GM20000 (cell line): ENCODE results near the gene WBP11.

Experiments
- DNase-seq: peaks from one replicate; pipeline ENCODE4 v3.0.0; 2012; ENCODE audit warnings: low spot score
- TF ChIP-seq, protein P1 (sequence below): IDR thresholded peaks from 2 replicates; pipeline ENCODE4 v1.5.1; 2012; ENCODE audit warnings: mild to moderate bottlenecking, control low read depth; ENCODE audit errors: extremely low read depth, missing control alignments

The WBP11 gene

DNA sequence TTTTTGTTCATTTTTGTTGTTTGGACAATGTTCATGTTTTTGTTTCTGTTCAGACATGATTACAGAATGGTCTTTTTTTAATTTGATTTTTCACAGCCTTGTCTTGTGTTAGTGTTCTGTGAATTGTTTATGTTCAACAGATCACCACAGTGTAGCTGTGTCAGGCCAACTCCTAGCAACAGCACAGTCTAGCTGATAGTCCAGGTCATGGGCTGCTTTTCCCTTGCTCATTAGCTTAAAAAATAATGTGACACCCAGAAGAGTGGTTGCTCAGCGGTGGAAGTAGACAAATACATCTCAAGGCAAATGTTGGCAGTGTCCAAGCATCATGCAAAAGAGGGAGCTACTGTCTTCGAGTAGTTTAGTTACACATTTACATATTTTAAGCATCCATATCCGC lies 22.4 kb downstream of the WBP11 start:
- DNase-seq, result no peak
- TF ChIP-seq, protein P1, sequence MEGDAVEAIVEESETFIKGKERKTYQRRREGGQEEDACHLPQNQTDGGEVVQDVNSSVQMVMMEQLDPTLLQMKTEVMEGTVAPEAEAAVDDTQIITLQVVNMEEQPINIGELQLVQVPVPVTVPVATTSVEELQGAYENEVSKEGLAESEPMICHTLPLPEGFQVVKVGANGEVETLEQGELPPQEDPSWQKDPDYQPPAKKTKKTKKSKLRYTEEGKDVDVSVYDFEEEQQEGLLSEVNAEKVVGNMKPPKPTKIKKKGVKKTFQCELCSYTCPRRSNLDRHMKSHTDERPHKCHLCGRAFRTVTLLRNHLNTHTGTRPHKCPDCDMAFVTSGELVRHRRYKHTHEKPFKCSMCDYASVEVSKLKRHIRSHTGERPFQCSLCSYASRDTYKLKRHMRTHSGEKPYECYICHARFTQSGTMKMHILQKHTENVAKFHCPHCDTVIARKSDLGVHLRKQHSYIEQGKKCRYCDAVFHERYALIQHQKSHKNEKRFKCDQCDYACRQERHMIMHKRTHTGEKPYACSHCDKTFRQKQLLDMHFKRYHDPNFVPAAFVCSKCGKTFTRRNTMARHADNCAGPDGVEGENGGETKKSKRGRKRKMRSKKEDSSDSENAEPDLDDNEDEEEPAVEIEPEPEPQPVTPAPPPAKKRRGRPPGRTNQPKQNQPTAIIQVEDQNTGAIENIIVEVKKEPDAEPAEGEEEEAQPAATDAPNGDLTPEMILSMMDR, result no peak

DNA sequence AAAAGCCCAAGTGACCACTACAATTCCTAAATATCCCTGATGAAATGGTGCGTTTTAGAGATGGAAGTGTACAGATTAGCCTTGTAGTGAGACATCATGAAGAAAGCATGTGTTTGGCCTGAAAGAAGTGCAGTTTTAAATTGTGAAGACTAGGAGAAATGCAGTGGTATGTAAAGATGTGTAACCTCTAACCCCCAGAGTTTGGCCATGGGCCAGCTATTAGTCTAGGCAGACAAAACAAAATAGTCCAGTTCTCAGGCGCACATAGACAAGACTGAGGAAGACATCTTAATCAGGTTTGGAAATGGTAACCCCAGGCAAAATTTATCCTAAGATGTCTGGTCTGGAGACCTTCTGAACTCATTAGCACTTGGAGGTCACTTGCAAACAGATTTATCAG lies 23.4 kb downstream of the WBP11 start:
- no peak for DNase-seq

DNA sequence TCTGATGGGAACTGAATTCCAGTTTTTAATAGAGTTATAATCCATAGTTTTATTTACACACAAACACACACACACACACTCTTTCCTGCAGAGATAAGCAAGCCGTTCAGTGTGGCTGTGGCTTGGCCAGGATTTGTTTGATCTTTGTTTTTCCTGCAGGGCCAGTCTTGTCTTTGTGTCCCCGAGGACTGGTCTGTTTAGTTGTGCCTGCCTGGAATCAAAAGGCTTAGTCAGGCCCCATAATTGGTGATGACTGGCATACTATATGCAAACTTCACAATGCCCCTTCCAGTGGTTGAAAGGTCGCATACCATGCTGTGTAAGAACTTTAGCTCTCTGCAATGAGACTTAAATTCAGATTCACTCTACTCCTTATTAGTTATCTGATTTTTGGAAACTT lies 26.0 kb downstream of the WBP11 start:
- DNase-seq, result no peak
- TF ChIP-seq, protein P1, result no peak

More for the DNA sequence above, 23.4 kb downstream of the WBP11 start:
- TF ChIP-seq, protein P1, result no peak

DNA sequence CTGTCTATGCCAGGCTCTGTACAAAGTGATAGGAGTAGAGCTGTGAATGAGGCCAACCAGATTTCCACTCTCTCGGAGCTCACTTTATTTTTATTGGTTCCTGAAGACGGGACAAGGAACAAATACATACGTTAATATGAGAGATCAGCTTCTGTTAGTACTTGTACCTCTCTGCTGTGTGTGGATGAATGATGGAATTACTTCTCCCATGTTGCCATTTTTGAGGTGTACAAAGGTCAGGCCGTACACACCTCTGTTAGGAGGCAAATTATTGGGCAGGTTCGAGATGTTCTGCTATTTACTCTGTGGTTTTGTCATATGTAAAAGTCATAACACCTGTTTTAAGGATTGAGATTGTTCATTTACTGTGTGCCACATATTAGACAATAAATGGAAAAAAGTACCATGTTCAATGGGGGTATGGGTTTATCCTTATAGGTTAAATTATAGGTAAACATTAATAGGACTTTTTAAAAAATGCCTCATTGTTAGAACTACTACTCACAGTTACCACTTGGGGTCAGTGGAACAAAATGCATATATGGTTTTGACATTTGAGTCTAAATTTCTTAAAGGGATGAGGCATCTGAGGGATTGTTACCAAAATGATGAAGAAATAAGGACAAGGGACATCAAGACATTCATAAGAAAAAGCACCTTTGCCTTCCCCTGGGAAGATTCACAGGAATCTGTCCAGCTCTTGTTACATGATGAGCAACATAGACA lies 26.9 kb downstream of the WBP11 start:
- no peak for DNase-seq
- TF ChIP-seq, protein P1, result no peak

DNA sequence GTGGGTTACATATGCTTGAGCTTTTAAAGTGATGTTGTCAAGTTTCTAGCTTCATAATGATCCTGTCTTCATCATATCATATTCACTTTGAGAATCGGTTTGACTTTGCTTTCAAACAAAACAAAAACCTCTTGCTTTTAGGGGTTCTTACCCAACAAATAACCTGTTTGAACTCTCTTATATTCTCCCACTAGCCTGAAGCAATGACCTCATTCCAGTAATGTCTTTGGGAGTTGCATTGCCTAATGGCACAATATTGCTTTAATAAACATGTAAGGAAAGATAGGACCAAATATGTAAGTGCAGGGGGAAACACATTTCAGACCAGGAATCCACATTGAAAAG lies 27.7 kb downstream of the WBP11 start:
- DNase-seq, result no peak
- TF ChIP-seq, protein P1, result no peak

DNA sequence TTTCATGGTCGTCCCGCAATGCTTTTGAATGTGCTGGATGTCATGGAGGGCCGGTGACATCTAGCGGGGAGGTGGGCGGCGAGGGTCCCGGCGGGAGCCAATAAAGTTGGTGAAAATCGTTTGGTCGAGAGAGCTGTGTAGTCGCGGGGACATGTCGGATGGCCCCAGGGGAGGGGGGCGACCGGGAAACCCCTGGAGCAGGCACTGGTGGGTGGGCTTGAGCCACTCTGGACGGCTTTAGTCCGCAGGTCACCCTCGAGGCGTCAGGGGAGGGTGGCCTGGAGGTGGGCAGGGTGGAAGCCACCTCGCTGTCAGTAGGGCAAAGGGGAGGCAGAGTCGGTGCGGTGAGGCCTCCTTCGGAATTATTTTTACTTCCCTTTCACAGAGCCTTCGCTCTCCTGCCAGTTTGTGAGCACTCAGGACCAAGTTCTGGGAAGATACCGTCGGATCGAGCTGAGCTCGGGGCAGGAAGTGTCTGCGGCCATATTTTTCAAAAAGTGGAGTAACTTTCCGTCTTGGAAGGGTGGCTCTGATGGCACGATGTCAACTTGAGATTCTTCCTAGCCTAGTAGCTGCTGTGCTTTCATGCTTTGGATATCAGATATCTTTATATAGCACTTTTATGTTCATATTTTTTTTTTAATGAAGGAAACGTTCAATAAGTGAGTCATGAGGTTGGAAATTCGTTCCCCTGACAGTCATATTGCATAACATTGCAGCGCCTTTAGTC lies 28.2 kb downstream of the WBP11 start:
- no peak for DNase-seq
- TF ChIP-seq, protein P1, result no peak

DNA sequence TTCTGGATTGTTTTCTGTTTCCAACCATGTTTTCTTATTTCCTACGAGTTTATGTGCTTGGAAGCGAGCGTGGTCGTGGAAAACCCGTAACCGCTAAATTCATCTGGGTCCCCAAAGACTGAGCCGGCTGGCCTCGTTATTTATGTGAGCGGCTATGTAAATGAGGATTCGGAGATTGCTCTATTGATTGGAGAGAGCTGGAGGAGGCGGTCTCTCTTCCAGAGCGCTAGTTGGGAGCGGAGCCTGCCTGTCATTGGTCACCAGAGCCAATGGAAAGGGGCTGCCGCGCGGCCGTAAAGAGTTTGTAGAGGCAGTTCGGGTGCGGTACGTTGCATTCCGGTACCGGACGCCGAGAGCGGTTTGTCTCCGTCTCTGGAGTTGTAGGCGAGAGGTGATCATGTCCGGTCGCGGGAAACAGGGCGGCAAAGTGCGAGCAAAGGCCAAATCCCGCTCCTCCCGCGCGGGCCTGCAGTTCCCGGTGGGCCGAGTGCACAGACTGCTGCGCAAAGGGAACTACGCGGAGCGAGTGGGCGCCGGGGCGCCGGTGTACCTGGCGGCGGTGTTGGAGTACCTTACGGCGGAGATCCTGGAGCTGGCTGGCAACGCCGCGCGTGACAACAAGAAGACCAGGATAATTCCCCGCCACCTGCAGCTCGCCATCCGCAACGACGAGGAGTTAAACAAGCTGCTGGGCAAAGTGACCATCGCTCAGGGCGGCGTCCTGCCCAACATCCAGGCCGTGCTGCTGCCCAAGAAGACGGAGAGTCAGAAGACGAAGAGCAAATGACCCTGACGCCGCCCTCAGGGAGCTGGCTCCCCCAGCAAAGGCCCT lies 29.0 kb downstream of the WBP11 start:
- DNase-seq, result peak; percentile 87
- TF ChIP-seq, protein P1, result no peak
